IPS-NIHi7 (cell line): Measurements from ENCODE around the gene BTNL9.
"Not testable (repeated sequence)": the region's sequence is repeated elsewhere in the genome, so short reads cannot be mapped to it uniquely, and the experiment has no call there.

ENCODE experiments used
- DNase-seq: peaks from one replicate; pipeline ENCODE4 v3.0.0; 2012; ENCODE audit warnings: mixed read lengths; ENCODE audit errors: extremely low spot score

BTNL9 gene

GRCh38 chr5:181042722-181043121, 2.7 kb downstream of the BTNL9 start:
- DNase-seq = no peak

- no peak for DNase-seq
Observed at GRCh38 chr5:181043285-181044092, 3.4 kb downstream of the BTNL9 start.

DNA sequence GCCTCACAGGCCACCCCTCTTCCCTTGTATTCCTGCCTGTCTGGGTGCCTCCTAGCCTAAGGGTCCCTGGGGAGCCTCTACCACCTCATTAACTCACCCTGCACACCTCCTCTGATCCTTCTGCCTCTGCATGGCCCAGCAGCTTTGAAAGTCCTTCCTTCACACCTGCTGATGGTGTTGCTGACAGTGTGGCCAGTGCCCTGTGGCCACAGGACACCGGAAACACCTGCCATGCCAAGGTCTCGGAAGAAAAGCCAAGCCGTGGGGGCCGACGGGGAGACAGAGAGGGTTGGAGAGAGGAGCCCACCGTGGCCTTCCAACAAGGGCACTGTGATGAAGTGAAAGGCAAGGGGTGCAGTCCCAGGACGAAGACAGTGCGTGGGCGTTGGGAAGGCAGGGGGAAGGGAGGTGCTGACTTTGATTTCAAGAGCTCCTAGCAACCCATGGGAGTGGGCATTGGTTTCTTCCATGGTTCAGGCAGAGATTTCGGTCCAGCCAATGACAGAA, 4.1 kb downstream of the BTNL9 start:
- no peak for DNase-seq

- no peak for DNase-seq
Observed at GRCh38 chr5:181044662-181045305, 4.7 kb downstream of the BTNL9 start.

DNA sequence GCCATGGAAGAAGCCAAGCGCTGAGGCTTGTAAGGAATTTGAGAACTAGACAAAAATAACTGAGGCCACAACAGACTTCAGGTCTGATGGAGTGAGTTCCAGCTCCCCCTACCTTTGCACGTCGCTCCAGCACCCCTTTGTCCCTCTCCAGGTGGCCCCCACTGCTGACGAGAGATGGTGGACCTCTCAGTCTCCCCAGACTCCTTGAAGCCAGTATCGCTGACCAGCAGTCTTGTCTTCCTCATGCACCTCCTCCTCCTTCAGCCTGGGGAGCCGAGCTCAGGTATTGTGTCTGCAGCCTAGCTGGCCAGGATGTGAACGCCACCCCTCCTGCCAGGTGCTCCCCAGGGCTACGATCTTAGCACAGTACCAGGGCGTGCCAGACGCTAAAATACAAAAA, 5.2 kb downstream of the BTNL9 start:
- DNase-seq = no peak

DNA sequence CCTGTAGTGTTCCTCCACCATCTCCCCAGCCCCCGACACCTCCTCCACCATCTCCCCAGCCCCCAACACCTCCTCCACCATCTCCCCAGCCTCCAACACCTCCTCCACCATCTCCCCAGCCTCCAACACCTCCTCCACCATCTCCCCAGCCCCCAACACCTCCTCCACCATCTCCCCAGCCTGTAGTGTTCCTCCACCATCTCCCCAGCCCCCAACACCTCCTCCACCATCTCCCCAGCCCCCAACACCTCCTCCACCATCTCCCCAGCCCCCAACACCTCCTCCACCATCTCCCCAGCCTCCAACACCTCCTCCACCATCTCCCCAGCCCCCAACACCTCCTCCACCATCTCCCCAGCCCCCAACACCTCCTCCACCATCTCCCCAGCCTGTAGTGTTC, 5.8 kb downstream of the BTNL9 start:
- not testable (repeated sequence) for DNase-seq

GRCh38 chr5:181047288-181047687, 7.2 kb downstream of the BTNL9 start:
- DNase-seq = no peak

DNA sequence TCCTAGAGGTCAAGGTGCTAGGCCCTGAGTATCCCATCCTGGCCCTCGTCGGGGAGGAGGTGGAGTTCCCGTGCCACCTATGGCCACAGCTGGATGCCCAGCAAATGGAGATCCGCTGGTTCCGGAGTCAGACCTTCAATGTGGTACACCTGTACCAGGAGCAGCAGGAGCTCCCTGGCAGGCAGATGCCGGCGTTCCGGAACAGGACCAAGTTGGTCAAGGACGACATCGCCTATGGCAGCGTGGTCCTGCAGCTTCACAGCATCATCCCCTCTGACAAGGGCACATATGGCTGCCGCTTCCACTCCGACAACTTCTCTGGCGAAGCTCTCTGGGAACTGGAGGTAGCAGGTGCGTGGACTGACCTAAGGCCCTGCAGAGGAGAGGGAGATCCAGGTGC, 7.9 kb downstream of the BTNL9 start:
- no peak for DNase-seq

DNA sequence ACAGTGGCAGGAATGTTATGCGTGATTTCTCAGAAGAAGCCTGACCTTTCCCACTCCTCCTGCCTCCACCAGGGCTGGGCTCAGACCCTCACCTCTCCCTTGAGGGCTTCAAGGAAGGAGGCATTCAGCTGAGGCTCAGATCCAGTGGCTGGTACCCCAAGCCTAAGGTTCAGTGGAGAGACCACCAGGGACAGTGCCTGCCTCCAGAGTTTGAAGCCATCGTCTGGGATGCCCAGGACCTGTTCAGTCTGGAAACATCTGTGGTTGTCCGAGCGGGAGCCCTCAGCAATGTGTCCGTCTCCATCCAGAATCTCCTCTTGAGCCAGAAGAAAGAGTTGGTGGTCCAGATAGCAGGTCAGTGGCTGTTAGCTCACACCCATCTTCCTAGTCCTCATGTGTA, 9.9 kb downstream of the BTNL9 start:
- no peak for DNase-seq

DNA sequence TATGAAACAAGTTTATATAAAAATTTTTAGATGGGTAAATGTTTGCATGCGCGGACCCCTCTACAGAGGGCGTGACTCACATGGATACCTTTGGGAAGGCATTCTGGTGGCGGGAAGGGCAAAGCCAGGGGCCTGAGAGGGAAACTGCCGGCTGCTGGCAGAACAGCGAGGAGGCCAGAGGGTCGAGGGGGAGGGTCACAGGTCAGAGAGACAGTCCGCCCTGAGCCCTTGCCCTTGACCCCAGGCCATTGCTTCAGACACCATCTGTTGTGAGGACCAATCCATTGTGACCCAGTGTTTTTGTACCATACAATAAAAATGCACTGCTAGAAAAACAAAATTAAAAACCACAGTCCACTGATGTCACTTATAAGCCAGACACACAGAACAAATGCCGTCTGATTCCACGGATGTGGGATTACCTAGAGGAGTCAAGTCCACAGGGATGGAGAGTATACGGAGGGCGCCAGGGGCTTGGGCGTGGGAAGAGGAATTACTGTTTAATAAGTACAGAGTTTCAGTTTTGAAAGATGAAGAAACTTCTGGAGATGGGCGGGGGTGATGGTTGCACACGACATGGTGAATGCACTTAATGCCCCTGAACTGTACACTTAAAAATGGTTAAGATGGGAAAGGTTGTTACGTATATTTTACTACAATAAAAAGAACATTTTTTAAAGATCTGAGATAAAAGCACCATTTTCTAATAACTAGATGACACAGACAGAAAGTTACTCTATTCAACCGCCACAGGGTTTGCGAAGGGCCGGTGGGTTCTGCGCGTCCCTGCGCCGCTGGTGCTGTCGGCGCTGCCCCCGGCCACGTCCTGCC, 12.0 kb downstream of the BTNL9 start:
- no peak for DNase-seq

- DNase-seq = peak; percentile 62
Observed at GRCh38 chr5:181052672-181053487, 12.8 kb downstream of the BTNL9 start.

GRCh38 chr5:181053488-181054121, 13.5 kb downstream of the BTNL9 start:
- DNase-seq = no peak

DNA sequence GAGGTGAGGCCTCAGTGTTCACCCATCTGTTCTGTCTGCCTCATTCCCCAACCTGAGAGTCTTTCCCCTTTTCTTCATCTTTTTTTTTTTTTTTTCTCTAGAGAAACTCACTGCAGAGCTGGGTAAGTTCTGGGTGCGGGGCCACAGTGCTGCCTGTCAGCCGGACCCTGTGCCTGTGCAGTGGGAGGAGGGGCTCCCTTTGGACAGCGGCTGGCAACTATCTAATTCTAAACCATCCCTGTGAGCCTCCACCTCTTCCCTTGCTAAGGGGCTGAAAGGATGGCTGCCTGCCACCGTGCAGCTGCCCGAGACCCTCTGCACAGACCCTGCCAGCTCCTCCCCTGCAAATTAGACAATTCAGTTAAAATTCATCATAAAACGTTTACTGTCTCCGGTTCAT, 14.1 kb downstream of the BTNL9 start:
- no peak for DNase-seq

GRCh38 chr5:181054871-181055459, 14.9 kb downstream of the BTNL9 start:
- no peak for DNase-seq

GRCh38 chr5:181056431-181056830, 16.4 kb downstream of the BTNL9 start:
- no peak for DNase-seq

DNA sequence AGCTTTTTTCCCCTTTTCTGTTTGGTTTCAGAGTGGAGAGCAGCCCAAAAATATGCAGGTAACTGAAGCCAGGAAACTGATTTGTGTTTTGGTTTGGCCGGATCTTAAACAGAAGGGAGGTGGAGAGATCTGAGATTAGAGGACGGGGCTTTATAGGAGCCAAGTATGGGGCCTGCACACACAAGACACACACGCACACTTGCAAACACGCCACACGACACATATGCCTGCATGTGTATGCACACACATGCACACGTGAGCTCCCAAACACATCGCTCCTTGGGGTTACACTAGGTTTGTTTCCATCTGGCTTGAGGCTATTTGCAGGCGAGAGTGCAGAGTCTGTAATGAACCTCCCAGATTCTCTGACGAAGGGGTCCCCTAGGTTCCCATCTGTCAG, 18.3 kb downstream of the BTNL9 start:
- no peak for DNase-seq

- no peak for DNase-seq
Observed at GRCh38 chr5:181058786-181059296, 18.8 kb downstream of the BTNL9 start.

GRCh38 chr5:181059297-181060230, 19.5 kb downstream of the BTNL9 start:
- peak; percentile 46 for DNase-seq

DNA sequence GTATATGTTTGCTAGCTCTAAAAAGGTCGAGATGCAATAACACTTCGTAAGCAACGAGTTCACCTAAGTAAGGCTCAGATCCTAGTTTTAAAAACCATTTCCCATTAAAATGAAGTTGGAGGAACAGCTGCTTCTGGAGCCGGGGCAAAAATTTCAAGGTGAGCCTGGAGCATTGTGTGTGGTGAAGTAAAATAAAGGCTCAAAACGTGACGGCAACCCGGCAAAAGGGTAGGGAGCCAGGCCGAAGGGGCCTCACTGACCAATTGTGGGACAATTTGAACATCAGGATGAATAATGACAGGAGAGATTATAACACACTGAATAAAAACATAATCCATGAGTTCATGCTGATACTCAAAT, 20.1 kb downstream of the BTNL9 start:
- DNase-seq = no peak
